CD4-positive, alpha-beta T cell (primary cell): Measurements from ENCODE around the gene IL12RB1. TPM values are rescaled to one million over a fixed set of nuclear protein-coding genes. Genes with fewer than 3 reads are reported as not detected.

ENCODE experiments used
- ATAC-seq: fragments of 200-7000 bp; cut with Tn5 transposase; one replicate; pipeline ENCODE4 v1.10.0; 2022; ENCODE audit warnings: mild to moderate bottlenecking; ENCODE audit not compliant: poor library complexity
- CTCF ChIA-PET: fragments of 350-600 bp; sonication (Branson Sonifier 250); formaldehyde crosslinking; loops from one replicate; lab custom pipeline; 2021; ENCODE audit warnings: antibody characterized with exemption, inconsistent platforms; lab: Charles Lee
- POLR2A ChIA-PET: fragments of 350-600 bp; sonication (Branson Sonifier 250); formaldehyde crosslinking; loops from one replicate; lab custom pipeline; 2021; ENCODE audit warnings: antibody characterized with exemption, inconsistent platforms; lab: Charles Lee
- DNase-seq, 14 experiments: peaks; one replicate each; pipeline ENCODE4 v3.0.0-alpha.2; 2013 to 2020; ENCODE audit warnings: mixed read lengths in 2 of 14
- H3K27ac ChIP-seq, 2 donors: one replicate each; pipeline versions ENCODE4 v1.5.1 to v1.7.0; 2013; ENCODE audit warnings: low read length in 2 of 2, low read depth in 1 of 2, mild to moderate bottlenecking in 1 of 2
- H3K27me3 ChIP-seq, 2 experiments: 1 replicate in 1 of 2; 2 replicates in 1 of 2; pipeline versions ENCODE4 v1.6.1 to v1.7.0; 2013; ENCODE audit warnings: low read length in 2 of 2, control low read depth in 1 of 2, mild to moderate bottlenecking in 1 of 2, moderate library complexity in 1 of 2; ENCODE audit not compliant: insufficient read depth in 2 of 2, control insufficient read depth in 1 of 2
- H3K36me3 ChIP-seq: one replicate; pipeline ENCODE4 v1.6.1; 2013; ENCODE audit warnings: low read length, control low read depth; ENCODE audit not compliant: insufficient read depth
- H3K4me1 ChIP-seq: one replicate; pipeline ENCODE4 v1.6.1; 2013; ENCODE audit warnings: low read length, control low read depth; ENCODE audit not compliant: insufficient read depth
- H3K4me3 ChIP-seq: one replicate; pipeline ENCODE4 v1.5.1; 2013; ENCODE audit warnings: mild to moderate bottlenecking, low read length, moderate library complexity
- H3K9me3 ChIP-seq, 2 experiments: 1 replicate in 1 of 2; 2 replicates in 1 of 2; pipeline versions ENCODE4 v1.6.1 to v1.7.0; 2013; ENCODE audit warnings: low read length in 2 of 2, mild to moderate bottlenecking in 2 of 2, control low read depth in 1 of 2, moderate library complexity in 1 of 2; ENCODE audit not compliant: control insufficient read depth in 1 of 2, insufficient read depth in 1 of 2
- H3K27ac Mint-ChIP-seq: one replicate; pipeline ENCODE4 v1.8.0; 2020; ENCODE audit warnings: mixed read lengths
- H3K27me3 Mint-ChIP-seq: one replicate; pipeline ENCODE4 v1.8.0; 2021; ENCODE audit warnings: mixed read lengths
- H3K36me3 Mint-ChIP-seq: one replicate; pipeline ENCODE4 v1.8.0; 2021; ENCODE audit warnings: low read depth, mixed read lengths
- H3K4me1 Mint-ChIP-seq: one replicate; pipeline ENCODE4 v1.8.0; 2021; ENCODE audit warnings: low read depth, mixed read lengths
- H3K4me3 Mint-ChIP-seq: one replicate; pipeline ENCODE4 v1.8.0; 2020; ENCODE audit warnings: mild to moderate bottlenecking, mixed read lengths
- H3K9me3 Mint-ChIP-seq: one replicate; pipeline ENCODE4 v1.8.0; 2020; ENCODE audit warnings: mixed read lengths
- CTCF ChIP-seq: fragments of 200-600 bp; IDR thresholded peaks from one replicate; pipeline ENCODE4 v1.8.0; 2022; ENCODE audit warnings: antibody characterized with exemption, mild to moderate bottlenecking
- intact Hi-C, 2 experiments: fragments of 100-400 bp; cut with DNase I in 1 of 2; cut with micrococcal nuclease in 1 of 2; formaldehyde crosslinking; loops; one replicate each; pipeline versions ENCODE4 v1.15.1 to v1.9.0; 2023 to 2025; cut with DNase I, micrococcal nuclease
- total RNA-seq, 174 experiments: library from RNA in 2 of 174; stranded (reverse) in 2 of 174; gene quantifications; one replicate each; pipeline ENCODE4 v1.2.3 and lab custom pipeline; 2021 to 2026

Gene IL12RB1
- total RNA-seq, 2 experiments from 2014 or later = 20.5 to 22.5 TPM

- Histone ChIP-seq H3K27ac (no peak overlapping the region), H3K9me3 (no peaks in the 10 kb centered on the region), H3K27me3 (no peaks in the 10 kb centered on the region), H3K4me1 (peaks cover 14% of the 10 kb centered on the region), H3K36me3 (peaks cover 71% of the 10 kb centered on the region), H3K4me3 (no peak overlapping the region)
- no peak for TF ChIP-seq CTCF
- H3K36me3 Mint-ChIP-seq = peaks cover 46% of the 10 kb centered on the region
- H3K4me1 Mint-ChIP-seq = peaks cover 9% of the 10 kb centered on the region
- POLR2A ChIA-PET = interaction anchor here (1.0 kb wide), 1 partner anchor 26 kb away, joined by 3 read pairs; the partner anchor contains the start of gene MAST3
- no peaks in the 10 kb centered on the region for H3K27me3 Mint-ChIP-seq
- ATAC-seq (no peak), DNase-seq (no peak)
- CTCF ChIA-PET = no interaction called here
- intact Hi-C loops = no loop called here
- H3K27ac Mint-ChIP-seq = no peak overlapping the region
- no peak overlapping the region for H3K4me3 Mint-ChIP-seq
- H3K9me3 Mint-ChIP-seq = no peaks in the 10 kb centered on the region
Observed at GRCh38 chr19:18072335-18072734, 14.4 kb downstream of the IL12RB1 start.

GRCh38 chr19:18070181-18070580, 16.6 kb downstream of the IL12RB1 start:
- Mint-ChIP-seq H3K27ac (no peak overlapping the region), H3K9me3 (no peaks in the 10 kb centered on the region), H3K4me1 (peaks cover 9% of the 10 kb centered on the region), H3K4me3 (no peak overlapping the region), H3K27me3 (no peaks in the 10 kb centered on the region), H3K36me3 (peaks cover 28% of the 10 kb centered on the region)
- Histone ChIP-seq H3K9me3 (no peaks in the 10 kb centered on the region), H3K4me1 (peaks cover 14% of the 10 kb centered on the region), H3K27ac (no peak overlapping the region), H3K27me3 (no peaks in the 10 kb centered on the region), H3K4me3 (no peak overlapping the region), H3K36me3 (peaks cover 57% of the 10 kb centered on the region)
- intact Hi-C loops = no loop called here
- POLR2A ChIA-PET = interaction anchor here (1.1 kb wide), 1 partner anchor 25 kb away, joined by 3 read pairs; no protein-coding TSS in a partner anchor
- DNase-seq (no peak), ATAC-seq (no peak)
- CTCF ChIA-PET = interaction anchor here (1.2 kb wide), 1 partner anchor 211 kb away, joined by 3 read pairs; the partner anchor contains the start of gene RPL18A
- no peak for TF ChIP-seq CTCF

GRCh38 chr19:18069383-18069782, 17.4 kb downstream of the IL12RB1 start:
- Histone ChIP-seq H3K4me1 (peaks cover 14% of the 10 kb centered on the region), H3K9me3 (no peaks in the 10 kb centered on the region), H3K4me3 (no peak overlapping the region), H3K36me3 (peaks cover 58% of the 10 kb centered on the region), H3K27ac (no peak overlapping the region), H3K27me3 (no peaks in the 10 kb centered on the region)
- no peak for ATAC-seq
- ChIA-PET CTCF (no interaction called here), POLR2A (no interaction called here)
- Mint-ChIP-seq H3K9me3 (no peaks in the 10 kb centered on the region), H3K4me1 (peaks cover 9% of the 10 kb centered on the region), H3K27ac (no peak overlapping the region), H3K36me3 (peaks cover 33% of the 10 kb centered on the region), H3K27me3 (no peaks in the 10 kb centered on the region), H3K4me3 (no peak overlapping the region)
- DNase-seq = no peak
- intact Hi-C loops = no loop called here
- no peak for TF ChIP-seq CTCF
